ENCODE results near the gene NKD1. TPM values are rescaled to one million over a fixed set of nuclear protein-coding genes. Genes with fewer than 3 reads are reported as not detected.
"Not testable (repeated sequence)": the region's sequence is repeated elsewhere in the genome, so short reads cannot be mapped to it uniquely, and the experiment has no call there.

Gene NKD1
- polyA plus RNA-seq, 1 experiment = not detected

- ChIA-PET POLR2A (no interaction called here), CTCF (no interaction called here)
- no peak overlapping the region for H3K27ac ChIP-seq (ENCODE audit: low read depth, low read length)
- H3K4me3 ChIP-seq (ENCODE audit: low read depth, low read length) = no peak overlapping the region
- DNase-seq (ENCODE audit: low read depth, low spot score) = no peak
- no peaks in the 10 kb centered on the region for H3K27me3 ChIP-seq (ENCODE audit: control insufficient read depth, insufficient read depth, low read length)
- TF ChIP-seq, protein P1, sequence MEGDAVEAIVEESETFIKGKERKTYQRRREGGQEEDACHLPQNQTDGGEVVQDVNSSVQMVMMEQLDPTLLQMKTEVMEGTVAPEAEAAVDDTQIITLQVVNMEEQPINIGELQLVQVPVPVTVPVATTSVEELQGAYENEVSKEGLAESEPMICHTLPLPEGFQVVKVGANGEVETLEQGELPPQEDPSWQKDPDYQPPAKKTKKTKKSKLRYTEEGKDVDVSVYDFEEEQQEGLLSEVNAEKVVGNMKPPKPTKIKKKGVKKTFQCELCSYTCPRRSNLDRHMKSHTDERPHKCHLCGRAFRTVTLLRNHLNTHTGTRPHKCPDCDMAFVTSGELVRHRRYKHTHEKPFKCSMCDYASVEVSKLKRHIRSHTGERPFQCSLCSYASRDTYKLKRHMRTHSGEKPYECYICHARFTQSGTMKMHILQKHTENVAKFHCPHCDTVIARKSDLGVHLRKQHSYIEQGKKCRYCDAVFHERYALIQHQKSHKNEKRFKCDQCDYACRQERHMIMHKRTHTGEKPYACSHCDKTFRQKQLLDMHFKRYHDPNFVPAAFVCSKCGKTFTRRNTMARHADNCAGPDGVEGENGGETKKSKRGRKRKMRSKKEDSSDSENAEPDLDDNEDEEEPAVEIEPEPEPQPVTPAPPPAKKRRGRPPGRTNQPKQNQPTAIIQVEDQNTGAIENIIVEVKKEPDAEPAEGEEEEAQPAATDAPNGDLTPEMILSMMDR (IDR thresholded peaks at IDR 0.05; ENCODE audit: low read depth, low read length) = no peak
- H3K9me3 ChIP-seq (ENCODE audit: control insufficient read depth, insufficient read depth, low read length) = no peaks in the 10 kb centered on the region; the same call in 1 of the 2 replicates
These were observed 14.9 kb upstream of the NKD1 start for GRCh38 chr16:50533317-50533716.

GRCh38 chr16:50534091-50534490 is 14.1 kb upstream of the NKD1 start:
- H3K4me3 ChIP-seq (ENCODE audit: low read depth, low read length) = no peak overlapping the region
- ChIA-PET POLR2A (no interaction called here), CTCF (no interaction called here)
- TF ChIP-seq, protein P1 (IDR thresholded peaks at IDR 0.05; ENCODE audit: low read depth, low read length) = no peak
- H3K27ac ChIP-seq (ENCODE audit: low read depth, low read length) = no peak overlapping the region
- H3K27me3 ChIP-seq (ENCODE audit: control insufficient read depth, insufficient read depth, low read length) = no peaks in the 10 kb centered on the region
- DNase-seq (ENCODE audit: low read depth, low spot score) = no peak
- no peaks in the 10 kb centered on the region; the same call in 1 of the 2 replicates for H3K9me3 ChIP-seq (ENCODE audit: control insufficient read depth, insufficient read depth, low read length)

- POLR2A ChIA-PET = no interaction called here
- TF ChIP-seq, protein P1 (IDR thresholded peaks at IDR 0.05; ENCODE audit: low read depth, low read length) = no peak
- Histone ChIP-seq H3K9me3 (ENCODE audit: control insufficient read depth, insufficient read depth, low read length) (no peaks in the 10 kb centered on the region; the same call in 1 of the 2 replicates), H3K4me3 (ENCODE audit: low read depth, low read length) (no peak overlapping the region), H3K27me3 (ENCODE audit: control insufficient read depth, insufficient read depth, low read length) (no peaks in the 10 kb centered on the region), H3K27ac (ENCODE audit: low read depth, low read length) (no peak overlapping the region)
- DNase-seq (ENCODE audit: low read depth, low spot score) = no peak
- CTCF ChIA-PET = no interaction called here
These were observed 13.6 kb upstream of the NKD1 start for GRCh38 chr16:50534556-50534955.

DNA sequence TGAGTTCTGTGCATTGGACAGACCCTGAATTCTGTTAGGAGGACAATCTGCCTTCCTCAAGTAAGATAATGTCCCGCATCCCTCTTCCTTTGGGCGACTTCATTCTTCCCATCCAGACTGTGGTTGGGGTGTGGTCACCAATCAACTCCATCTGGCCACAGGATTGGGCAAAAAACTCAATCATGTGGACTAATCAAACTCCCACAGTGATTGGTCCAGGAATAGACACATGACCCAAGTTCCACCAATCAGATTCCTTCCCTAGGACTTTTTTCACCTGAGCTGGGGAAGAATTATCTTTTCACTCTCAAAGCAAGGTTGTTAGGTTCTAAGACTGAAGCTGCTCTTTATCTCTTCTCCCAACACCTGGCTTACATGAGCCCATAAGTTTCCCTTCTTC is 13.2 kb upstream of the NKD1 start:
- CTCF ChIA-PET = no interaction called here

DNA sequence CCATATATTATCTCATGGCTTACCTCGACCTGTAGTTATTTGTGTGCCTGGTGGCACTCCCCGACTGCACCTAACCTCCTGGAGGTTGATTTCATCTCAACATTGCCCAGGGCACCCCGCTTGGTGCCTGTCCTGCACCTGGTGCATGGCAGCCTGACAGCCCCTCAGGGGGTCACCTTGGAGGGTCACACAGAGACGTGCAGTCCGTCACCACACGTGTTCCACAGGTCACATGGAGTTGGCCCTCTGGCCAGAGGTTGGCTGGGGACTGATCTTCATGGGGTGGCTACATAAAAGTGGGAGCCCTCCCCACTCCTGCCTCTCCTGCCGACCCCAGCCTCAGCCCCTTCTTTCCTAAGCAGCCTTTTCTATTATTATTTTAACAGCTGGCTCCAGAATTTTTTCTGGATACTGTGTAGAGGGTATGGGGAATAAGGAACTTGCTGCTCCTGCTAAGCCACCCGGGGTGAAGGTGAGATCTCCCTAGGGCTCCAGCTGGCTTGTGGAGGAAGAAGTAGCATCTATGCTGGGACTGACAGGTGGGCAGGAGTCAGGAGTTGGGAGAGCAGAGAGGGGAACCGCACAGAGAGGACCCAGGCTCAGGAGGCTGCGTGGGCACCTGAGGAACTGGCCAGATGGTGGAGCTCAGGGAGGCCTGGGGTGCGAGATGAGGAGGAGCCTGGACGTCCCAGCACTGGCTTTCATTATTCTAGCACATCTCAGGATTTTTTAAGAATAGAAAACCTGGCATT is 12.5 kb upstream of the NKD1 start:
- ChIA-PET POLR2A (no interaction called here), CTCF (interaction anchor here (1.5 kb wide), 1 partner anchor 271 kb away, joined by 3 read pairs; no protein-coding TSS in a partner anchor)
- H3K4me3 ChIP-seq (ENCODE audit: low read depth, low read length) = no peak overlapping the region
- no peaks in the 10 kb centered on the region; the same call in 1 of the 2 replicates for H3K9me3 ChIP-seq (ENCODE audit: control insufficient read depth, insufficient read depth, low read length)
- no peaks in the 10 kb centered on the region for H3K27me3 ChIP-seq (ENCODE audit: control insufficient read depth, insufficient read depth, low read length)
- TF ChIP-seq, protein P1 (IDR thresholded peaks at IDR 0.05; ENCODE audit: low read depth, low read length) = no peak
- no peak overlapping the region for H3K27ac ChIP-seq (ENCODE audit: low read depth, low read length)
- DNase-seq (ENCODE audit: low read depth, low spot score) = no peak

More for the DNA sequence above, 13.2 kb upstream of the NKD1 start:
- TF ChIP-seq, protein P1 (IDR thresholded peaks at IDR 0.05; ENCODE audit: low read depth, low read length) = no peak
- Histone ChIP-seq H3K27ac (ENCODE audit: low read depth, low read length) (no peak overlapping the region), H3K4me3 (ENCODE audit: low read depth, low read length) (no peak overlapping the region), H3K9me3 (ENCODE audit: control insufficient read depth, insufficient read depth, low read length) (no peaks in the 10 kb centered on the region; the same call in 1 of the 2 replicates), H3K27me3 (ENCODE audit: control insufficient read depth, insufficient read depth, low read length) (no peaks in the 10 kb centered on the region)
- POLR2A ChIA-PET = no interaction called here
- no peak for DNase-seq (ENCODE audit: low read depth, low spot score)

GRCh38 chr16:50536258-50536645 is 11.9 kb upstream of the NKD1 start:
- POLR2A ChIA-PET; H3K27ac ChIP-seq (ENCODE audit: low read depth, low read length); DNase-seq (ENCODE audit: low read depth, low spot score); H3K27me3 ChIP-seq (ENCODE audit: control insufficient read depth, insufficient read depth, low read length); H3K4me3 ChIP-seq (ENCODE audit: low read depth, low read length); H3K9me3 ChIP-seq (ENCODE audit: control insufficient read depth, insufficient read depth, low read length): not testable (repeated sequence)
- CTCF ChIA-PET = interaction anchor here (1.4 to 1.5 kb wide), 2 partner anchors 129 to 270 kb away, joined by 3 to 4 read pairs; no protein-coding TSS in a partner anchor
